HG03066 (cell line): ENCODE measurements around the gene PDZD2.
A peak's percentile ranks its signal among the peaks of the same experiment; 100 is the strongest.
"Not testable (repeated sequence)": the region's sequence is repeated elsewhere in the genome, so short reads cannot be mapped to it uniquely, and the experiment has no call there.

Source experiments
- ATAC-seq: cut with Tn5 transposase; IDR thresholded peaks from one replicate; pipeline ENCODE4 v1.9.1; 2021; ENCODE audit warnings: low read depth; ENCODE audit not compliant: unreplicated experiment

PDZD2 gene

GRCh38 chr5:31993165-31993961 is 354.4 kb downstream of the PDZD2 start:
- no peak for ATAC-seq

GRCh38 chr5:31995006-31995405 is 356.1 kb downstream of the PDZD2 start:
- peak; percentile 68 for ATAC-seq

GRCh38 chr5:31995714-31996113 is 356.8 kb downstream of the PDZD2 start:
- ATAC-seq = no peak

- ATAC-seq = no peak
Observed at GRCh38 chr5:31996909-31997308, 358.0 kb downstream of the PDZD2 start.

- no peak for ATAC-seq
Observed at GRCh38 chr5:31999470-31999869, 360.5 kb downstream of the PDZD2 start.

GRCh38 chr5:32000731-32001130 is 361.8 kb downstream of the PDZD2 start:
- ATAC-seq = no peak

- ATAC-seq = no peak
Observed at GRCh38 chr5:32001284-32001683, 362.4 kb downstream of the PDZD2 start.

- no peak for ATAC-seq
Observed at GRCh38 chr5:32001707-32002106, 362.8 kb downstream of the PDZD2 start.

GRCh38 chr5:32002755-32003154 is 363.8 kb downstream of the PDZD2 start:
- ATAC-seq = no peak

GRCh38 chr5:32003981-32004380 is 365.1 kb downstream of the PDZD2 start:
- ATAC-seq = no peak

GRCh38 chr5:32004404-32004803 is 365.5 kb downstream of the PDZD2 start:
- peak; percentile 70 for ATAC-seq

- no peak for ATAC-seq
Observed at GRCh38 chr5:32008746-32009145, 369.8 kb downstream of the PDZD2 start.

GRCh38 chr5:32013658-32014057 is 374.7 kb downstream of the PDZD2 start:
- no peak for ATAC-seq

- no peak for ATAC-seq
Observed at GRCh38 chr5:32014096-32014745, 375.3 kb downstream of the PDZD2 start.

GRCh38 chr5:32015262-32015661 is 376.3 kb downstream of the PDZD2 start:
- ATAC-seq = not testable (repeated sequence)

GRCh38 chr5:32017692-32018367 is 378.9 kb downstream of the PDZD2 start:
- ATAC-seq = no peak

- no peak for ATAC-seq
Observed at GRCh38 chr5:32018476-32019436, 379.8 kb downstream of the PDZD2 start.

GRCh38 chr5:32020271-32020670 is 381.3 kb downstream of the PDZD2 start:
- ATAC-seq = peak; percentile 71

GRCh38 chr5:32020946-32021345 is 382.0 kb downstream of the PDZD2 start:
- no peak for ATAC-seq

- no peak for ATAC-seq
Observed at GRCh38 chr5:32021771-32022170, 382.8 kb downstream of the PDZD2 start.
